Measurements from ENCODE around the gene MACROD2. TPM values are rescaled to one million over a fixed set of nuclear protein-coding genes. Genes with fewer than 3 reads are reported as not detected.

Gene MACROD2
- total and polyA plus RNA-seq, 2 experiments from 2014 or later, result 2.8 to 4.3 TPM

DNA sequence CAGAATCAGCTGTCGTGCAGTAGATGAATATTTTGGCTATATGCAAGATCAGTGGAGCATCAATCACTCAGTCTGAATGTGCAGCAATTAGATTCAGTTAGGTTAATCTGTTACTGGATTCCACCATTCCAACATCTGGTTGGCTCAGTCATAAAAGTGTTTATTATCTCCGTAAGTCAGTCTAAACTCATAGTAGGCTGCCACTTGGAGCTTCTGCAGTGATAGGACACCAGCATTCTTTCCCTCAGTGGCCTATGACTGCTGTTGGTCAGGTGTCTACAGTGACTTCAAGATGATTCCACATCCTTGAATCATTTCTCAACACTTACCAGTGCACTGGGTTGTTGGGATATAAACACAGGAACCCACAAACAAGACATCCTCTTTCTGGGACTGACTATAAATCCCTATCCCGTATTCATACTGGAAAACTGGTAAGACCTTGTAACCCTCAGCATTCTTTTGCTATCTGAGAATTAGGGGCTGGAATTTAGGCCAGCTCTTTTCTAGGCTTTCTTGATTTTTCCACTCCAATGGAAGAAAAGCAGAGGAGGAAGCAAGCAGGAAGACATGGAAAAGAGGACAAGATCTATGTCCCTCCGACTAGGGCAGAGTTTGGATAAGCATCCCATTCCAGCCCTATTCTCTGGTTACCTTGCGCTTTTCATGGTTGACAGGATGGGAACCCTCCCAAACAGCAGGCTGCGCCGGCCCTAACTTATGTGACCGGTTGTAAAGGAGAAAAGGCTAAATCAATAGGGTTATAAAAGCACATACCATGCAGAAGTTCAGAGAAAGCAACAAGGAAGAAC is 1658.3 kb downstream of the MACROD2 start (continued):
- TF ChIP-seq, protein P1, sequence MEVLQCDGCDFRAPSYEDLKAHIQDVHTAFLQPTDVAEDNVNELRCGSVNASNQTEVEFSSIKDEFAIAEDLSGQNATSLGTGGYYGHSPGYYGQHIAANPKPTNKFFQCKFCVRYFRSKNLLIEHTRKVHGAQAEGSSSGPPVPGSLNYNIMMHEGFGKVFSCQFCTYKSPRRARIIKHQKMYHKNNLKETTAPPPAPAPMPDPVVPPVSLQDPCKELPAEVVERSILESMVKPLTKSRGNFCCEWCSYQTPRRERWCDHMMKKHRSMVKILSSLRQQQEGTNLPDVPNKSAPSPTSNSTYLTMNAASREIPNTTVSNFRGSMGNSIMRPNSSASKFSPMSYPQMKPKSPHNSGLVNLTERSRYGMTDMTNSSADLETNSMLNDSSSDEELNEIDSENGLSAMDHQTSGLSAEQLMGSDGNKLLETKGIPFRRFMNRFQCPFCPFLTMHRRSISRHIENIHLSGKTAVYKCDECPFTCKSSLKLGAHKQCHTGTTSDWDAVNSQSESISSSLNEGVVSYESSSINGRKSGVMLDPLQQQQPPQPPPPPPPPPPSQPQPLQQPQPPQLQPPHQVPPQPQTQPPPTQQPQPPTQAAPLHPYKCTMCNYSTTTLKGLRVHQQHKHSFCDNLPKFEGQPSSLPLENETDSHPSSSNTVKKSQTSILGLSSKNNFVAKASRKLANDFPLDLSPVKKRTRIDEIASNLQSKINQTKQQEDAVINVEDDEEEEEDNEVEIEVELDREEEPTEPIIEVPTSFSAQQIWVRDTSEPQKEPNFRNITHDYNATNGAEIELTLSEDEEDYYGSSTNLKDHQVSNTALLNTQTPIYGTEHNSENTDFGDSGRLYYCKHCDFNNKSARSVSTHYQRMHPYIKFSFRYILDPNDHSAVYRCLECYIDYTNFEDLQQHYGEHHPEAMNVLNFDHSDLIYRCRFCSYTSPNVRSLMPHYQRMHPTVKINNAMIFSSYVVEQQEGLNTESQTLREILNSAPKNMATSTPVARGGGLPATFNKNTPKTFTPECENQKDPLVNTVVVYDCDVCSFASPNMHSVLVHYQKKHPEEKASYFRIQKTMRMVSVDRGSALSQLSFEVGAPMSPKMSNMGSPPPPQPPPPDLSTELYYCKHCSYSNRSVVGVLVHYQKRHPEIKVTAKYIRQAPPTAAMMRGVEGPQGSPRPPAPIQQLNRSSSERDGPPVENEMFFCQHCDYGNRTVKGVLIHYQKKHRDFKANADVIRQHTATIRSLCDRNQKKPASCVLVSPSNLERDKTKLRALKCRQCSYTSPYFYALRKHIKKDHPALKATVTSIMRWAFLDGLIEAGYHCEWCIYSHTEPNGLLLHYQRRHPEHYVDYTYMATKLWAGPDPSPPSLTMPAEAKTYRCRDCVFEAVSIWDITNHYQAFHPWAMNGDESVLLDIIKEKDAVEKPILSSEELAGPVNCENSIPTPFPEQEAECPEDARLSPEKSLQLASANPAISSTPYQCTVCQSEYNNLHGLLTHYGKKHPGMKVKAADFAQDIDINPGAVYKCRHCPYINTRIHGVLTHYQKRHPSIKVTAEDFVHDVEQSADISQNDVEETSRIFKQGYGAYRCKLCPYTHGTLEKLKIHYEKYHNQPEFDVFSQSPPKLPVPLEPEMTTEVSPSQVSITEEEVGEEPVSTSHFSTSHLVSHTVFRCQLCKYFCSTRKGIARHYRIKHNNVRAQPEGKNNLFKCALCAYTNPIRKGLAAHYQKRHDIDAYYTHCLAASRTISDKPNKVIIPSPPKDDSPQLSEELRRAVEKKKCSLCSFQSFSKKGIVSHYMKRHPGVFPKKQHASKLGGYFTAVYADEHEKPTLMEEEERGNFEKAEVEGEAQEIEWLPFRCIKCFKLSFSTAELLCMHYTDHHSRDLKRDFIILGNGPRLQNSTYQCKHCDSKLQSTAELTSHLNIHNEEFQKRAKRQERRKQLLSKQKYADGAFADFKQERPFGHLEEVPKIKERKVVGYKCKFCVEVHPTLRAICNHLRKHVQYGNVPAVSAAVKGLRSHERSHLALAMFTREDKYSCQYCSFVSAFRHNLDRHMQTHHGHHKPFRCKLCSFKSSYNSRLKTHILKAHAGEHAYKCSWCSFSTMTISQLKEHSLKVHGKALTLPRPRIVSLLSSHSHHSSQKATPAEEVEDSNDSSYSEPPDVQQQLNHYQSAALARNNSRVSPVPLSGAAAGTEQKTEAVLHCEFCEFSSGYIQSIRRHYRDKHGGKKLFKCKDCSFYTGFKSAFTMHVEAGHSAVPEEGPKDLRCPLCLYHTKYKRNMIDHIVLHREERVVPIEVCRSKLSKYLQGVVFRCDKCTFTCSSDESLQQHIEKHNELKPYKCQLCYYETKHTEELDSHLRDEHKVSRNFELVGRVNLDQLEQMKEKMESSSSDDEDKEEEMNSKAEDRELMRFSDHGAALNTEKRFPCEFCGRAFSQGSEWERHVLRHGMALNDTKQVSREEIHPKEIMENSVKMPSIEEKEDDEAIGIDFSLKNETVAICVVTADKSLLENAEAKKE (CRISPR knock-in tag; IDR thresholded peaks at IDR 0.05), result no peak

DNA sequence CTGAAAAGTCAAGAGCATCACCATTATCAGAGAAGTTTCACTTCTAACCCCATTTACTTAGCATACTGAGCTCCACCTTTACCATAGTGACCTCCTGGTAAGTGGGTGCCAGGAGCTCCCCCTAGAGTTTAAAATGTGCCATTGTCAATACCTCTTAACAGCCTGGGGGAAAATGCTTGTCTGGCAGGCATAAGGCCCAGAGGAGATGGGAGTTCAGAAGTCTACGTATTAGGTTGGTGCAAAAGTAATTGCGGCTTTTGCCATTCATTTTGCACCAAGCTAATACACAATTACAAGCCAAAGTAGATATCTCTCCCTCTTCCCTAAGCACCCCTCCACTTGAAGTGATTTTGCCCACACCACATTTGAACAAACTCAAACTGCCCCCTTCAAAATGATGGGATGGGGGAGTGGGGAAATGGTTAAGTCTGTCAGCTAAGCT is 1658.9 kb downstream of the MACROD2 start:
- Histone ChIP-seq H3K36me3 (ENCODE audit: insufficient read depth) (no peaks in the 10 kb centered on the region), H3K27ac (ENCODE audit: low read depth) (no peak overlapping the region), H3K27me3 (ENCODE audit: insufficient read depth) (no peaks in the 10 kb centered on the region), H2AFZ (no peak overlapping the region), H3K4me2 (no peak overlapping the region), H3F3A (replicated peaks; ENCODE audit: low read depth) (no peaks in the 10 kb centered on the region), H3K9me2 (ENCODE audit: insufficient read depth) (no peaks in the 10 kb centered on the region), H4K20me1 (replicated peaks; ENCODE audit: insufficient read depth) (no peaks in the 10 kb centered on the region), H3K79me2 (replicated peaks; ENCODE audit: insufficient read depth) (no peaks in the 10 kb centered on the region), H3K4me1 (ENCODE audit: insufficient read depth) (0 out of 2 replicates have a peak, but pooled peaks cover 6% of the 10 kb centered on the region), H3K4me3 (no peak overlapping the region)
- no peaks in the 10 kb centered on the region for H3K27me3 Mint-ChIP-seq (ENCODE audit: insufficient read depth, low read depth, poor library complexity)
- ATAC-seq, result peak; percentile 99
- no peaks in the 10 kb centered on the region for H3K9me3 Mint-ChIP-seq
- TF ChIP-seq, protein P2, sequence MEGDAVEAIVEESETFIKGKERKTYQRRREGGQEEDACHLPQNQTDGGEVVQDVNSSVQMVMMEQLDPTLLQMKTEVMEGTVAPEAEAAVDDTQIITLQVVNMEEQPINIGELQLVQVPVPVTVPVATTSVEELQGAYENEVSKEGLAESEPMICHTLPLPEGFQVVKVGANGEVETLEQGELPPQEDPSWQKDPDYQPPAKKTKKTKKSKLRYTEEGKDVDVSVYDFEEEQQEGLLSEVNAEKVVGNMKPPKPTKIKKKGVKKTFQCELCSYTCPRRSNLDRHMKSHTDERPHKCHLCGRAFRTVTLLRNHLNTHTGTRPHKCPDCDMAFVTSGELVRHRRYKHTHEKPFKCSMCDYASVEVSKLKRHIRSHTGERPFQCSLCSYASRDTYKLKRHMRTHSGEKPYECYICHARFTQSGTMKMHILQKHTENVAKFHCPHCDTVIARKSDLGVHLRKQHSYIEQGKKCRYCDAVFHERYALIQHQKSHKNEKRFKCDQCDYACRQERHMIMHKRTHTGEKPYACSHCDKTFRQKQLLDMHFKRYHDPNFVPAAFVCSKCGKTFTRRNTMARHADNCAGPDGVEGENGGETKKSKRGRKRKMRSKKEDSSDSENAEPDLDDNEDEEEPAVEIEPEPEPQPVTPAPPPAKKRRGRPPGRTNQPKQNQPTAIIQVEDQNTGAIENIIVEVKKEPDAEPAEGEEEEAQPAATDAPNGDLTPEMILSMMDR (conservative IDR thresholded peaks at IDR 0.05; ENCODE audit: low read depth in 2 of 2), result peak; percentile 83 to 85
- TF ChIP-seq, protein P1 (CRISPR knock-in tag; IDR thresholded peaks at IDR 0.05), result 0 out of 2 replicates have a peak, but pooled peaks have one; percentile 3
- no peak for TF ChIP-seq ZNF331 (CRISPR knock-in tag; IDR thresholded peaks at IDR 0.05; ENCODE audit: low read depth)
- H3K4me1 Mint-ChIP-seq, result peaks cover 7% of the 10 kb centered on the region
- no peaks in the 10 kb centered on the region for H3K36me3 Mint-ChIP-seq (ENCODE audit: low read depth)
- DNase-seq (ENCODE audit: low spot score), result peak; percentile 92
- H3K27ac Mint-ChIP-seq, result no peak overlapping the region
- no peak overlapping the region for H3K4me3 Mint-ChIP-seq

Measured in GM23338 (cell line).